HCT116 (cell line): ENCODE measurements around the gene TRIM29. TPM values are rescaled to one million over a fixed set of nuclear protein-coding genes. Genes with fewer than 3 reads are reported as not detected.
"Not testable (repeated sequence)": the region's sequence is repeated elsewhere in the genome, so short reads cannot be mapped to it uniquely, and the experiment has no call there.

Source experiments
- ATAC-seq: fragments of 200-7000 bp; cut with Tn5 transposase; 2 replicates; pipeline ENCODE4 v1.9.1; 2020; ENCODE audit warnings: mild to moderate bottlenecking, moderate library complexity
- BruUV-seq: library from RNA; stranded (reverse); fragments of 400-500 nt; replicated peaks from 2 replicates; lab custom pipeline; 2021; lab: Mats Ljungman, UMichigan
- CTCF ChIA-PET: fragments of 300-600 bp; sonication (Branson Sonifier 250); formaldehyde crosslinking; loops from one replicate; lab custom pipeline; 2021; ENCODE audit warnings: antibody characterized with exemption; lab: Charles Lee
- POLR2A ChIA-PET: fragments of 300-600, 350-600 bp; sonication (Branson Sonifier 250); formaldehyde crosslinking; loops from one replicate; lab custom pipeline; 2021; ENCODE audit warnings: antibody characterized with exemption; lab: Charles Lee
- RAD21 ChIA-PET, 2 experiments: fragments of 300-600 bp; sonication (Branson Sonifier 250); formaldehyde crosslinking; loops; one replicate each; lab custom pipeline; 2023; ENCODE audit warnings: low total read pairs in 2 of 2; ENCODE audit not compliant: uncharacterized antibody in 2 of 2, unreplicated experiment in 2 of 2, low non-redundant PET in 1 of 2; lab: Charles Lee
- DNase-seq: peaks from one replicate; pipeline ENCODE4 v3.0.0-alpha.2; 2010; ENCODE audit warnings: low read depth, low spot score
- H2AFZ ChIP-seq: fragments of 200-600 bp; shearing (Covaris generic), sonication (generic); 2 replicates; pipeline ENCODE4 v1.6.1; 2017; ENCODE audit warnings: low read depth, mixed run types, mixed read lengths, antibody characterized with exemption, low read length; ENCODE audit not compliant: poor library complexity, severe bottlenecking
- H3K27ac ChIP-seq: 2 replicates; pipeline ENCODE4 v1.5.1; 2012; ENCODE audit warnings: low read depth, low read length
- H3K27me3 ChIP-seq: fragments of 200-600 bp; sonication (generic); 2 replicates; pipeline ENCODE4 v1.6.1; 2016; ENCODE audit warnings: mixed run types, low read length, mixed read lengths; ENCODE audit not compliant: insufficient read depth
- H3K36me3 ChIP-seq, 2 experiments: fragments of 200-500 bp in 1 of 2; fragments of 200-600 bp in 1 of 2; sonication (Bioruptor generic) in 1 of 2; sonication (generic) in 1 of 2; 2 replicates each; pipeline versions ENCODE4 v1.5.1 to v1.6.1; 2014 to 2016; ENCODE audit warnings: low read length in 2 of 2, inconsistent platforms in 1 of 2, mixed read lengths in 1 of 2, mixed run types in 1 of 2; ENCODE audit not compliant: insufficient read depth in 2 of 2, control insufficient read depth in 1 of 2
- H3K4me1 ChIP-seq, 2 experiments: fragments of 200-600 bp in 1 of 2; sonication (generic) in 1 of 2; 2 replicates each; pipeline versions ENCODE4 v1.5.1 to v1.6.1; 2012 to 2017; ENCODE audit warnings: low read length in 2 of 2, inconsistent platforms in 1 of 2, mild to moderate bottlenecking in 1 of 2, mixed read lengths in 1 of 2, mixed run types in 1 of 2, moderate library complexity in 1 of 2; ENCODE audit not compliant: insufficient read depth in 2 of 2, control insufficient read depth in 1 of 2
- H3K4me2 ChIP-seq: fragments of 200-600 bp; sonication (generic); 2 replicates; pipeline ENCODE4 v1.6.1; 2017; ENCODE audit warnings: mixed run types, low read length, mixed read lengths
- H3K4me3 ChIP-seq, 2 experiments: fragments of 200-600 bp in 1 of 2; sonication (generic) in 1 of 2; replicated peaks in 1 of 2; 2 replicates each; pipeline ENCODE4 v1.5.1; 2011 to 2016; ENCODE audit warnings: low read length in 2 of 2, control low read depth in 1 of 2, low read depth in 1 of 2, mild to moderate bottlenecking in 1 of 2, mixed read lengths in 1 of 2, mixed run types in 1 of 2
- H3K79me2 ChIP-seq: fragments of 200-600 bp; sonication (generic); 2 replicates; pipeline ENCODE4 v1.6.1; 2017; ENCODE audit warnings: mild to moderate bottlenecking, mixed run types, low read length, moderate library complexity, mixed read lengths; ENCODE audit not compliant: insufficient read depth
- H3K9ac ChIP-seq: fragments of 200-600 bp; sonication (generic); 2 replicates; pipeline ENCODE4 v1.6.1; 2016; ENCODE audit warnings: low read length, mixed read lengths
- H3K9me2 ChIP-seq: fragments of 200-600 bp; sonication (generic), shearing (Covaris generic); 2 replicates; pipeline ENCODE4 v1.6.1; 2017; ENCODE audit warnings: mixed run types, mild to moderate bottlenecking, moderate library complexity; ENCODE audit not compliant: insufficient read depth
- H3K9me3 ChIP-seq, 2 experiments: fragments of 200-500 bp in 1 of 2; fragments of 200-600 bp in 1 of 2; sonication (Bioruptor generic) in 1 of 2; sonication (generic) in 1 of 2; 2 replicates each; pipeline ENCODE4 v1.6.1; 2014 to 2017; ENCODE audit warnings: low read length in 2 of 2, mixed read lengths in 2 of 2, inconsistent platforms in 1 of 2, low read depth in 1 of 2, mild to moderate bottlenecking in 1 of 2, mixed run types in 1 of 2, moderate library complexity in 1 of 2; ENCODE audit not compliant: control insufficient read depth in 1 of 2, insufficient read depth in 1 of 2
- H4K20me1 ChIP-seq: fragments of 200-600 bp; sonication (generic), shearing (Covaris generic); 2 replicates; pipeline ENCODE4 v1.6.1; 2017; ENCODE audit warnings: mixed run types, mild to moderate bottlenecking, moderate library complexity; ENCODE audit not compliant: insufficient read depth
- CEBPB ChIP-seq: IDR thresholded peaks from 2 replicates; pipeline ENCODE4 v1.6.1; 2012; ENCODE audit warnings: low read depth
- EGR1 ChIP-seq: IDR thresholded peaks from 2 replicates; pipeline ENCODE4 v1.6.1; 2012; ENCODE audit warnings: low read depth
- EZH2 ChIP-seq: fragments of 200-600 bp; sonication (generic); IDR thresholded peaks from 2 replicates; pipeline ENCODE4 v1.6.1; 2017; ENCODE audit warnings: antibody characterized with exemption, mixed run types
- FOSL1 ChIP-seq: IDR thresholded peaks from 2 replicates; pipeline ENCODE4 v1.6.1; 2012; ENCODE audit warnings: low read depth
- JUND ChIP-seq: IDR thresholded peaks from 2 replicates; pipeline ENCODE4 v1.6.1; 2012
- POLR2A ChIP-seq: IDR thresholded peaks from 2 replicates; pipeline ENCODE4 v1.7.0; 2011; ENCODE audit warnings: borderline replicate concordance; ENCODE audit not compliant: insufficient read depth, insufficient read length; ENCODE audit errors: extremely low read depth
- SRF ChIP-seq: IDR thresholded peaks from 2 replicates; pipeline ENCODE4 v1.6.1; 2012; ENCODE audit warnings: low read depth
- TCF7L2 ChIP-seq: IDR thresholded peaks from 2 replicates; pipeline ENCODE4 v1.7.0; 2011; ENCODE audit warnings: borderline replicate concordance, inconsistent platforms; ENCODE audit not compliant: insufficient read depth, insufficient read length; ENCODE audit errors: extremely low read depth
- YY1 ChIP-seq: IDR thresholded peaks from 2 replicates; pipeline ENCODE4 v1.6.1; 2011; ENCODE audit warnings: low read length, low read depth, moderate library complexity, mild to moderate bottlenecking; ENCODE audit not compliant: insufficient replicate concordance; ENCODE audit errors: extremely low read depth
- intact Hi-C: fragments of 100-400 bp; cut with micrococcal nuclease; formaldehyde crosslinking; loops from 2 replicates; pipeline ENCODE4 v1.10.0; 2022
- total RNA-seq: library from RNA; stranded (reverse); gene quantifications from one replicate; pipeline ENCODE4 v1.2.1, GENCODE V29; 2021; ENCODE audit not compliant: unreplicated experiment
- TF ChIP-seq, protein P1 (sequence below): IDR thresholded peaks from 2 replicates; pipeline ENCODE4 v1.6.1; 2012; ENCODE audit warnings: low read depth
- TF ChIP-seq, protein P2 (sequence below), 3 experiments: fragments of 200-600 bp in 1 of 3; sonication (generic) in 1 of 3; IDR thresholded peaks in 2 of 3; conservative IDR thresholded peaks in 1 of 3; 2 replicates each; pipeline ENCODE4 v1.5.1; 2012 to 2017; ENCODE audit warnings: low read depth in 2 of 3, low read length in 2 of 3, antibody characterized with exemption in 1 of 3, borderline replicate concordance in 1 of 3, control low read depth in 1 of 3, mild to moderate bottlenecking in 1 of 3, mixed read lengths in 1 of 3, mixed run types in 1 of 3, moderate library complexity in 1 of 3; ENCODE audit not compliant: insufficient read depth in 1 of 3

The TRIM29 gene
- total RNA-seq, 1 experiment from 2014 or later: 0.54 TPM

DNA sequence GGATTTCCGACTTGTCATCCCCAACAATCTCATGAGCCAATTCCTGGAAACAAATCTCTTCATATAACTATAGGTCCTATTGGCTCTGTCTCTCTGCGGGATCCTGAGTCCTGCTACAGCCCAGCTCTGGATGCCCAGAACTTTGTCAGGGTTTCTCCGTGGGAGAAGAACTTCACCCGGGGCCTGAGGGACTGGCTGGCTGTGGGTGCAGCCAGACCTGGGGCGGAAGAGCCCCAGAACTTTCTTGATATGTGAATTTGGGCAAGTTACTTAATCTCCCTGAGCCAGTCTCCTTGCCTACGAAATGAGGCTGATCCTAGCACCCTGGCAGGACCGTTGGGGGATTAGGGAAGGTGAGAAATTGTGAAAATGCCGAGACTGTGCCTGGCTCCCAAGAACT, 6.6 kb upstream of the TRIM29 start:
- Histone ChIP-seq H3K27me3 (peaks cover 18% of the 10 kb centered on the region), H3K9ac (no peak overlapping the region), H3K9me3 (no peaks in the 10 kb centered on the region), H3K27ac (no peak overlapping the region), H3K4me1 (no peaks in the 10 kb centered on the region), H3K79me2 (no peaks in the 10 kb centered on the region), H3K4me3 (no peak overlapping the region), H2AFZ (no peak overlapping the region), H3K4me2 (no peak overlapping the region), H3K36me3 (no peaks in the 10 kb centered on the region), H3K9me2 (no peaks in the 10 kb centered on the region), H4K20me1 (no peaks in the 10 kb centered on the region)
- CTCF ChIA-PET: no interaction called here
- TF ChIP-seq, protein P1, sequence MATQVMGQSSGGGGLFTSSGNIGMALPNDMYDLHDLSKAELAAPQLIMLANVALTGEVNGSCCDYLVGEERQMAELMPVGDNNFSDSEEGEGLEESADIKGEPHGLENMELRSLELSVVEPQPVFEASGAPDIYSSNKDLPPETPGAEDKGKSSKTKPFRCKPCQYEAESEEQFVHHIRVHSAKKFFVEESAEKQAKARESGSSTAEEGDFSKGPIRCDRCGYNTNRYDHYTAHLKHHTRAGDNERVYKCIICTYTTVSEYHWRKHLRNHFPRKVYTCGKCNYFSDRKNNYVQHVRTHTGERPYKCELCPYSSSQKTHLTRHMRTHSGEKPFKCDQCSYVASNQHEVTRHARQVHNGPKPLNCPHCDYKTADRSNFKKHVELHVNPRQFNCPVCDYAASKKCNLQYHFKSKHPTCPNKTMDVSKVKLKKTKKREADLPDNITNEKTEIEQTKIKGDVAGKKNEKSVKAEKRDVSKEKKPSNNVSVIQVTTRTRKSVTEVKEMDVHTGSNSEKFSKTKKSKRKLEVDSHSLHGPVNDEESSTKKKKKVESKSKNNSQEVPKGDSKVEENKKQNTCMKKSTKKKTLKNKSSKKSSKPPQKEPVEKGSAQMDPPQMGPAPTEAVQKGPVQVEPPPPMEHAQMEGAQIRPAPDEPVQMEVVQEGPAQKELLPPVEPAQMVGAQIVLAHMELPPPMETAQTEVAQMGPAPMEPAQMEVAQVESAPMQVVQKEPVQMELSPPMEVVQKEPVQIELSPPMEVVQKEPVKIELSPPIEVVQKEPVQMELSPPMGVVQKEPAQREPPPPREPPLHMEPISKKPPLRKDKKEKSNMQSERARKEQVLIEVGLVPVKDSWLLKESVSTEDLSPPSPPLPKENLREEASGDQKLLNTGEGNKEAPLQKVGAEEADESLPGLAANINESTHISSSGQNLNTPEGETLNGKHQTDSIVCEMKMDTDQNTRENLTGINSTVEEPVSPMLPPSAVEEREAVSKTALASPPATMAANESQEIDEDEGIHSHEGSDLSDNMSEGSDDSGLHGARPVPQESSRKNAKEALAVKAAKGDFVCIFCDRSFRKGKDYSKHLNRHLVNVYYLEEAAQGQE: no peak
- TF ChIP-seq JUND (no peak), EZH2 (no peak), EGR1 (no peak), POLR2A (no peak), CEBPB (no peak), YY1 (no peak), FOSL1 (no peak), SRF (no peak), TCF7L2 (no peak)
- TF ChIP-seq, protein P2, sequence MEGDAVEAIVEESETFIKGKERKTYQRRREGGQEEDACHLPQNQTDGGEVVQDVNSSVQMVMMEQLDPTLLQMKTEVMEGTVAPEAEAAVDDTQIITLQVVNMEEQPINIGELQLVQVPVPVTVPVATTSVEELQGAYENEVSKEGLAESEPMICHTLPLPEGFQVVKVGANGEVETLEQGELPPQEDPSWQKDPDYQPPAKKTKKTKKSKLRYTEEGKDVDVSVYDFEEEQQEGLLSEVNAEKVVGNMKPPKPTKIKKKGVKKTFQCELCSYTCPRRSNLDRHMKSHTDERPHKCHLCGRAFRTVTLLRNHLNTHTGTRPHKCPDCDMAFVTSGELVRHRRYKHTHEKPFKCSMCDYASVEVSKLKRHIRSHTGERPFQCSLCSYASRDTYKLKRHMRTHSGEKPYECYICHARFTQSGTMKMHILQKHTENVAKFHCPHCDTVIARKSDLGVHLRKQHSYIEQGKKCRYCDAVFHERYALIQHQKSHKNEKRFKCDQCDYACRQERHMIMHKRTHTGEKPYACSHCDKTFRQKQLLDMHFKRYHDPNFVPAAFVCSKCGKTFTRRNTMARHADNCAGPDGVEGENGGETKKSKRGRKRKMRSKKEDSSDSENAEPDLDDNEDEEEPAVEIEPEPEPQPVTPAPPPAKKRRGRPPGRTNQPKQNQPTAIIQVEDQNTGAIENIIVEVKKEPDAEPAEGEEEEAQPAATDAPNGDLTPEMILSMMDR (IDR thresholded peaks at IDR 0.05 in 2 of 3, conservative IDR thresholded peaks at IDR 0.05 in 1 of 3; ENCODE audit: borderline replicate concordance in 1 of 3, insufficient read depth in 1 of 3, low read depth in 2 of 3, low read length in 2 of 3): no peak
- intact Hi-C loops: no loop called here
- RAD21 ChIA-PET: no interaction called here
- DNase-seq (no peak), ATAC-seq (no peak)
- BruUV-seq: no TSS peak
- POLR2A ChIA-PET: no interaction called here

DNA sequence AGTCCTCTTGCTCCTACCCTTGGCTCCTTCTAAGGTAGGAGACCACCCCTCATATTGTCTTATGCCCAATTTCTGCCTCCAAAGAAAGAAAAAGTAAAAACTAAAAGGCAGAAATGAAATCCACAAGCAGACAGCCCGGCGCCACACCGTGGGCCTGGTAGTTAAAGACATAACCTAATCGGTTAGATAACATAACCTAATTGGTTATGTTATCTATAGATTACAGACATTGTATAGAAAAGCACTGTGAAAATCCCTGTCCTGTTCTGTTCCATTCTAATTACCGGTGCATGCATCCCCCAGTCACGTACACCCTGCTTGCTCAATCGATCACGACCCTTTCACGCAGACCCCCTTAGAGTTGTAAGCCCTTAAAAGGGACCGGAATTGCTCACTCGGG, 5.6 kb upstream of the TRIM29 start:
- H3K9me2 ChIP-seq, H3K27ac ChIP-seq, intact Hi-C loops, POLR2A ChIA-PET, H3K79me2 ChIP-seq, H2AFZ ChIP-seq, DNase-seq, H3K4me2 ChIP-seq, H3K4me1 ChIP-seq, H3K36me3 ChIP-seq, H3K9ac ChIP-seq, H4K20me1 ChIP-seq, ATAC-seq, BruUV-seq, RAD21 ChIA-PET, CTCF ChIA-PET, H3K9me3 ChIP-seq, H3K4me3 ChIP-seq: not testable (repeated sequence)
- peaks cover 18% of the 10 kb centered on the region for H3K27me3 ChIP-seq
